Fibroblast of mammary gland (primary cell): Measurements from ENCODE around the gene PTPRD.

ENCODE experiments used
- DNase-seq: peaks from one replicate; pipeline ENCODE4 v3.0.0-alpha.2; 2010; ENCODE audit warnings: low read depth
- H3K4me3 ChIP-seq: 2 replicates; pipeline ENCODE4 v1.5.1; 2011; ENCODE audit warnings: low read depth, mild to moderate bottlenecking, low read length, moderate library complexity; ENCODE audit not compliant: control insufficient read depth
- CTCF ChIP-seq: conservative IDR thresholded peaks from 2 replicates; pipeline ENCODE4 v1.5.1; 2011; ENCODE audit warnings: low read depth, low read length, inconsistent platforms; ENCODE audit not compliant: control insufficient read depth, insufficient read depth

PTPRD gene

GRCh38 chr9:9412241-9412640 lies 1200.6 kb downstream of the PTPRD start:
- DNase-seq = no peak
- no peak for TF ChIP-seq CTCF
- no peak overlapping the region for H3K4me3 ChIP-seq

GRCh38 chr9:9410736-9411135 lies 1202.1 kb downstream of the PTPRD start:
- no peak for TF ChIP-seq CTCF
- DNase-seq = no peak
- H3K4me3 ChIP-seq = no peak overlapping the region

GRCh38 chr9:9399982-9400381 lies 1212.8 kb downstream of the PTPRD start:
- H3K4me3 ChIP-seq = no peak overlapping the region
- DNase-seq = no peak
- no peak for TF ChIP-seq CTCF

- no peak for DNase-seq
- TF ChIP-seq CTCF = no peak
- no peak overlapping the region for H3K4me3 ChIP-seq
Observed at GRCh38 chr9:9396518-9396917, 1216.3 kb downstream of the PTPRD start.

- no peak for DNase-seq
- no peak for TF ChIP-seq CTCF
- no peak overlapping the region for H3K4me3 ChIP-seq
Observed at GRCh38 chr9:9395539-9395938, 1217.3 kb downstream of the PTPRD start.

GRCh38 chr9:9392755-9393154 lies 1220.0 kb downstream of the PTPRD start:
- TF ChIP-seq CTCF = no peak
- H3K4me3 ChIP-seq = no peak overlapping the region
- no peak for DNase-seq

GRCh38 chr9:9389904-9390303 lies 1222.9 kb downstream of the PTPRD start:
- no peak overlapping the region for H3K4me3 ChIP-seq
- no peak for TF ChIP-seq CTCF
- no peak for DNase-seq
